ENCODE results near the gene DERL2.
"Not testable (repeated sequence)": the region's sequence is repeated elsewhere in the genome, so short reads cannot be mapped to it uniquely, and the experiment has no call there.

Gene DERL2

DNA sequence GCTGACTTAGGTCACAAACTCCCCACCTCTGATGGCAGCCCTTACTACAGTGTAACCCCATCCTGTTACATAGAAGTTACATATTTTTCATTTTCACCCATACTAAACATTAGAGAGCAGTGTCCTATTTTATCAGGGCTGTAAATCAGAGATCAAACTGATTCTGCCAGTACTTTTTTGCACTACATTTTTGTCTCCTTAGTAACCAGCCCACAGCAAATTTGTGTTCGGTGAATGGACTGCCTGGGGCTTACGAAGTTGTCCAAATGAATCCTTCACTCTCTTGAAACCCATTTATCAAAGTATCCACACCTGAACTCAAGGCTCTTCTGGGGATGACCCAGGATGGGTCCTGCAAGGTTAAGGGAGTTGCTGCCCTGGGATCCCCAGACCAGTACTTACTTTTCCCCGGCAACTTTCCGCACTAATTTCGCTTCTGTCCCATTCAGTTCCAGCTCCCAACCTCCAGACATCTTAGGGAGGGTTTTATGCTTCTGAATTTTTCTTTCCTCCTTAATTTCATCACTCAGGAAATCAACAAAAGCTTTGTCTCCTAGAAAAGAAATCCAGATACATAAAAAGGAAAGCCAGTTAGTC, 48.2 kb downstream of the DERL2 start:
- no peak for DNase-seq (ENCODE audit: low spot score)

DNA sequence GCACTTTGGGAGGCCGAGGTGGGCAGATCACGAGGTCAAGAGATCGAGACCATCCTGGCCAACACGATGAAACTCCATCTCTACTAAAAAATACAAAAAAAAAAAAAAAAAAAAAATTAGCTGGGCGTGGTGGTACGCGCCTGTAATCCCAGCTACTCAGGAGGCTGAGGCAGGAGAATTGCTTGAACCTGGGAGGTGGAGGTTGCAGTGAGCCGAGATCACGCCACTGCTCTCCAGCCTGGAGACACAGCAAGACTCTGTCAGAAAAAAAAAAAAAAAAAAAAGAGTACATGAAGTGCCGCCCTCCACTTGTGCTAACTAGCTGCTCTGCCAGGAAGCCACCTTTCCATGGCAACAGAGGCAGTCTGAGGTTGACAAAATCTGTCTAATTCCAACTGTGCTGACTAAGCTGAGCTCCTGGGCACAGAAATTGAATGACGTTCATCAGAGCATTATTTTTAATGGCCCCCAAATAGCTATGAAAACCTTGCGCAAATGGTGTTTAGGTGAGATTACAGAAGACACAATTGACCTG, 50.1 kb downstream of the DERL2 start:
- DNase-seq (ENCODE audit: low spot score), result not testable (repeated sequence)

DNA sequence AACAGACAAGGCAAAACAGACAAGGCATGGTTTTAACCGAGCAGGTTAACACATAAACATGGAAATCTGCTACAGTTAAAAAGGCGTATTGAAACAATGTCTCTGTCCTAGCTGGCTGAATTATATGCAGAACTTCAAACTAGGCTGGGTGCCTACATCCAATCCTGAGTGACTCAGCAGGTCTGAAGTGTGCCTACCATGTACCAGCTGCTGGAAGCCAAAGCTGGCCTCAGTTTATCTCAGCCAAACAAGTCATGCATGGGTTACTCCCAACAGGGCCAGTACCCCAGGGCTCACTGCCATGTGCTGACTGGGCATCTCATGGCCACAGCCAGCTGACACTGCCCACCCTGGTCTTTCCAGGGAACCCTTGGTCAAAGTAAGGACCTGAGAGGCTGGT, 51.0 kb downstream of the DERL2 start:
- DNase-seq (ENCODE audit: low spot score), result no peak

DNA sequence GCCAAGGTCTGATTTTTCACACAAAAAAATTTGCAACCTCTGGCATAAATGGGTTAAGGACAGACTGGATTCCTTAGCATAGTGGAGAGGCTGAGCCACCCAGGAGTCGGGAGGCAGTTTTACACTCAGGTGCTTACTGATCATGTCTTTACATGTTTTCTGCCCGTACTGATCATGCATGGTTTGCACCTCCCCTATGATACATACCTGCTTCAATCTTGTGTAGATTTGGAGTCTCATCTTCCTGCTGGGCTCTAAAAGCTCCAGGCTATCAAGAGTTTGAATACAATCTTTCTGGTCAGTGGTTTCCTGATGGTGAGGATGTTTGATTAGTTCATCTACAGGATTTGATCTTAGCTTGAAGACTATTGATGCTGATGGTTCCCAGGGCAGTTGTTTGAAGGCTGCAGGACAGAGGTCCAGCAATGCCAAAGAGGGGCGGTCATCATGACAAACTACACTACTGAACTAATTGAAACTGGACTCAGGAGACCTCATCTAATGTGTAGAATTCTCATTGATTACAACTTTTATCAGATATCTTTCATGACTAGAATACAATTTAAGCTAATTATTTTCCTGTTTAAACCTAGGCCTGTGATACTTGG, 53.9 kb downstream of the DERL2 start:
- no peak for DNase-seq (ENCODE audit: low spot score)

DNA sequence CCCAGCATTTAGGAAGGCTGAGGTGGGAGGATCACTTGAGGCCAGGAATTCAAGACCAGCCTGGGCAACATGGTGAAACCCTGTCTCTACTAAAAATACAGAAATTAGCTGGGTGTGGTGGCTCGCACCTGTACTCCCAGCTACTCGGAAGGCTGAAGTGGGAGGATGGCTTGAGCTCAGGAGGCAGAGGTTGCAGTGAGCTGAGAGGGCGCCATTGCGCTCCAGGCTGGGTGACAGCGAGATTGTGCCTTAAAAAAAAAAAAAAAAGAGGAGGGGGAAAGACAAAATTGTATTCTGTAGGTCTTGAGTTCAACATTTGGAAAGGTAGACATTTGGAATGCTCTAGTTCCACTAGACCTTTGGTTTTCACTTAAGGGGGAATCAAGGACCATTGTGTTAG, 54.7 kb downstream of the DERL2 start:
- not testable (repeated sequence) for DNase-seq (ENCODE audit: low spot score)

DNA sequence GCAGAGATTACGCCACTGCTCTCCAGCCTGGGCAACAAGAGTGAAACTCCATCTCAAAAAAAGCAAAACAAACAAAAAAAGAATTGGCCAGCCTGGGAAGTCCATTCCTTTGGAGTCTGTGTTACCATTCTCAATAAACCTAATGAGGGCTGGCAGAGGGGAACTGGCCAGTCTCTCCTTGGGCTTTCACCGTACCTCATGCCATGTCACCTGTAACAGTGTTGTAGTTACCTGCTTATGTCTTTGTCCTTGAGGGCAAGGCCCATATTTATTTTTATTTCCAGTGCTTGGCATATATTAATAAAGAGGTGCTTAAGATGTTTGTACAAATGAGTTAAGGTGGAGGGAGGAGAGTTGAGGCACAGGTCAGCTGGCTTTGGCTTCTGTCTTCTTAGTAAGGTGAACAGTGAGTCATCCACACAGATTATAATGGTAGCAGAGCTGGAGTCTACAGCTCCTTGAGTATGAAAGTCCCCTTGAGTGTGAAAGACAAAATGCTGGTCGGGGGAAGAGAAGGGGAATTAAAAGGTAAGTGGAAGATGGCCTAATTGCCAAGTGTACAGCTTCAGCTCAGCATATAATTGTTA, 55.5 kb downstream of the DERL2 start:
- no peak for DNase-seq (ENCODE audit: low spot score)

DNA sequence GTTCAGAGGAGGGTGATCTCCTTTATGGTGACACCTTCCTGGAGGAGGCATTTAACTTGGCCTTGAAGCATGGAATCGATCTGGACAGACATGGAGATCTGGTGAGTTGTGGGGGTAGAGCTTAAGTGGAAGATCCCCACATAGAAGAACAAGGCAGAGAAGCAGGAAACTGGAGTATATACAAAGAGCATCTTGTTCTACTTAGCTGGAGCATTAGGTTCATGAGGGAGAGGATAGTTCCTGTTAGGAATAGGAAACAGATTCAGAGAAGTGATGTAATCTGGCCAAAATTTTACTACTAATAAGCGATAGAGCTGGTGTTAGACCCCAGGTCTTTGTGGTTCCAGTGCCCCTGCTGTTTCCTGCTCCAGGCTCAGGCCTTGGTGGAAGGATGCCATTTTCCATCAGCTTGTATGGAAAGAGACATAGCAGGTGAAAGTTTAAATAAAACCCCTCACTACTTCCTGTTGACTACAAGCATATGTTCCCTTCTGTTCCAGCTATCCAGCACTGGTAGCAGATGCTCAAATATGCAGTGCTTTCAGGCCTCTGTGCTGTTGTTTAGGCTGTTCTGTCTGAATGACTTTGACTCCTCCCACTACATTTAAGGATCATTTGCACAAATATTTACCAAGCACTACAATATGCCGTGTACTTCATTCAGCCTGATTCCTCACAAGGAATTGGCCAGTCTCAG, 56.6 kb downstream of the DERL2 start:
- no peak for DNase-seq (ENCODE audit: low spot score)

DNA sequence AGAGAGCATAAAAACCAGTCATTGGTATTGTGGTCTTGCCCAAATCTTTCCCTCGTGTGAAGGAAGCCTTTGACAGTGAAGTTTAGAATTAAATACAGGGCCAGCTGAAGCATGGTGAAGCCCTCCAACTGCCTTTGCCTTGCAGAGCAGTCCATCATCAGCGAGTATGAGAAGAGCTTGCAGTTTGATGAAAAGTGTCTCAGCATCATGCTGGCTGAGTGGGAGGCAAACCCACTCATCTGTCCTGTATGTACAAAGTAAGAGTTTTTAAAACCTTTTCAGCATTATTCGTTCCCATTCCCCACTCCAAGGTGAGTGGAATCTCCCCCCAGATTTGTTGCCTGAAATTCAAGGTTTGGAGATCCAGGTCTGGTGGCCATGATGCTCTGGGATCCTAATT, 60.2 kb downstream of the DERL2 start:
- no peak for DNase-seq (ENCODE audit: low spot score)

DNA sequence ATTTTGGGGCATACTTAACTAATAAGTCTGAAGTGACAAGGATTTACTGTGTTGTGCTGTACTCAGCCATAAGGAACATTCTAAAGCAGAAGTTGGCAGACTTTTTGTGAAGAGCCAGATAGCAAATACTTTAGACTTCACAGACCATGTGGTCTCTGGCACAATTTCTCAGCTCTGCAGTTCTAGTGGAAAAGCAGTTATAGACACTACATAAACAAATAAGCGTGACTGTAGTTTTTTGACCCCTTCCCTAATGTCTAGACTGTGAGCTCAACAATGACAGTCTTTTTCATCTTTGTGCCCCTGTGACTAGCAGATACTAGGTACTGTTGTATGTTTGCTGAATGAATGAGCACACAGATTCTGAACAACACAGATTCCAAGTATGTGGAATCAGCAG, 61.1 kb downstream of the DERL2 start:
- no peak for DNase-seq (ENCODE audit: low spot score)

DNA sequence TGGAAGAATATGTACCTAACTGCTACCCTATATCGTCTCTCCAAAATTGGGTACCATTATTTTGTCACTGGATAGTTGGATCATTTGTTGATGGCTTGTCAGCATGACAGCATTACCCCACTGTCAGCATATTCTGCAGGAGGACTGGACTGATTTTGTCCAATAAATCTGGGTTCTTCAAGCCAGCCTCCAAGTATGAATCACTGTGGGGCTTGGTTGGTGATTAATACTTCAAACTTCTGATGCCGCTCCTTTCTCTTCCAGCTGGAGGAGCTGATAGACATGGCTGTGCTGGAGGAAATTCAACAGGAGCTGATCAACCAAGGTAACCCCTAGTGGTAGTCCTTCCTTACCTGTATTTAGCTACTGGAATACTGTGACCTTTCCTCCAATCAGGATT, 63.5 kb downstream of the DERL2 start:
- DNase-seq (ENCODE audit: low spot score), result no peak
